Fibroblast of mammary gland (primary cell): ENCODE measurements around the gene WNT11.
A peak's percentile ranks its signal among the peaks of the same experiment; 100 is the strongest.

ENCODE experiments used
- DNase-seq: peaks from one replicate; pipeline ENCODE4 v3.0.0-alpha.2; 2010; ENCODE audit warnings: low read depth
- H3K4me3 ChIP-seq: 2 replicates; pipeline ENCODE4 v1.5.1; 2011; ENCODE audit warnings: low read depth, mild to moderate bottlenecking, low read length, moderate library complexity; ENCODE audit not compliant: control insufficient read depth
- CTCF ChIP-seq: conservative IDR thresholded peaks from 2 replicates; pipeline ENCODE4 v1.5.1; 2011; ENCODE audit warnings: low read depth, low read length, inconsistent platforms; ENCODE audit not compliant: control insufficient read depth, insufficient read depth

The WNT11 gene

DNA sequence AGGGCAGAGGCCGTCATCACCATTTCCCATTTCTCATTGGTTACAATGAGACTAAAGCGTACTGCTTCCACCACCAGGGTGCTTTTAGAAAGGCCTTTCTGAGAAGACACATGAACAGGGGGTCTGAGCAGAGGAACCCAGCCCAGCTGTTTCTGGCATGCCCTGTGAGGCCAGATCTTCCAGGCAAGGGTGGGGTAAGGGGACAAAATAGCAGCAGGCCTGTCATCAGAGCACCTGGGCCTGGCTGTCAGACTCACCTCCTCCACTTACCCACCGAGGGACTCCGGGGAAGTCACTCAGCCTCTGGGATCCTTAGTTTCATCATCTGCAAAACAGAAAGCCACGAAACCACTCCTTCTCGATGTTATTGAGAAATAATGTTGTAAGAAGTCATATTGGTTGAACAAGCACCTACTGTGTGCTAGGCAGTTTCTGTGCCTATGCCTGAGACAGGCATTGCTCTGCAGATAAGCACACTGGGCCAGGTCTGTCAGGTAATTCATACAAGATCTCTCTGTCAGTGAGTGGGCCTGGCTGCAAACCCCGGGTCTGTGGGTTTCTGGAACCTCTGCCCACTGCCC lies 8.8 kb upstream of the WNT11 start:
- DNase-seq: no peak
- no peak overlapping the region for H3K4me3 ChIP-seq
- no peak for TF ChIP-seq CTCF

DNA sequence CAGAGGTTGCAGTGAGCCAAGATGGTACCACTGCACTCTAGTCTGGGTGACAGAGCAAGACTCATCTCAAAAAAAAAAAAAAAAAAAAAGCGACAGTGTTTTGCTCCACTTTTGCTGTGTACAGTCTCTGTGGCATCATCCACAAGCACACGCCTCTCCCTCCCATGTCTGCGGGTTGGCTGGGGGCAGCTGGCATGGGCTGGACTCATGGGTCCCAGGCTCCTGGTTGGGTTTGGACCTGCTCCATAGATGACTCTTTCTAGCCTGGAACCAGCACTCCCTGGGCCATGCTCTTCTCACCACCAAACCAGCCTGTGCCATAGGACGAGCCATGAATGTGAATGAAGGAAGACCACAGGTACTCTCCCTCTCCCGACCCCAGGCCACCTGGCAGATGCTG lies 7.9 kb upstream of the WNT11 start:
- no peak for TF ChIP-seq CTCF
- no peak for DNase-seq
- H3K4me3 ChIP-seq: no peak overlapping the region

DNA sequence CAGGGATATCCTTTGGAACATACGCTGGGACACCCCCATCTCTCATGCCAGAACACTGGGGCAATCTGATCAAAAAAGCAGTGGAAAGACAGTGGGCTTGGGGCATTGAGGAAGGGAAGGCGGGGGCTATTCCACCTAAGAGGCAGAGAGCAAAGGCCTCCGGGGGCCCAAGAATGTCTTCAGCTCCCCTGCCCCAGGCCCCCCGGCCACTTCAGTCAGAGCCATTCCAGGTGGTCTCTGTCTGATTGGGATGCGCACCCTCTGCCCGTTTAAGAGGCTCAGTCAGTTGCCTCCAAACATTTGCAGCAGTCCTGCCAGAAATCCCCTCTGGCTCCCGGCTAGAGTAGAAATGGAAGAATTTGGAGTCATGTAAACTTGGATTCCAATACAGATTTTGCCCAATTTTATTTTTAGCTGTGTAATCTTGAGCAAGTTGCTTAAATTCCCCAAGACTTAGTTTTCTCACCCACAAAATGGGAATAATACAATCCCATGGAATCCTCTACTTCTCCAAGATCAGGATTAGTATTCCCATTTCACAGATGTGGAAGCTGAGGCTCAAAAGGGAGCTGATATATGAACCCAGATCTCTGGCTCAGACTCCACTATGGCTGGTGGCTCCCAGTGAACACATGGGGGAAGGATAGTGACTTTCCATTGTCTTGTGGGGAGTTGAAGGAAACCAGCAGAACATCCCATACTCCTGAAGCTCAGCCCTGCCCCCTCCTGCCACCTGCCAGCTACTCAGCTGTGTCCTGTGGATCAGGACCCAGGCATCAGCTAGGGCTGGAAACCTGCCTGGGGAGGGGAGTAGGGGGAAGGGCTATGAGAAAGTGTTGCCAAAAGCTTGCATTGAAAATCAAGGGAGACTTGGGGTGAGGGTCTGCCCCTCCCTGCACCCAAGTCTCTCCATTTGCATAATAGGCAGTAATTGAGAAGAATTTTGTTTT lies 6.1 kb upstream of the WNT11 start:
- TF ChIP-seq CTCF: no peak
- no peak for DNase-seq
- no peak overlapping the region for H3K4me3 ChIP-seq

DNA sequence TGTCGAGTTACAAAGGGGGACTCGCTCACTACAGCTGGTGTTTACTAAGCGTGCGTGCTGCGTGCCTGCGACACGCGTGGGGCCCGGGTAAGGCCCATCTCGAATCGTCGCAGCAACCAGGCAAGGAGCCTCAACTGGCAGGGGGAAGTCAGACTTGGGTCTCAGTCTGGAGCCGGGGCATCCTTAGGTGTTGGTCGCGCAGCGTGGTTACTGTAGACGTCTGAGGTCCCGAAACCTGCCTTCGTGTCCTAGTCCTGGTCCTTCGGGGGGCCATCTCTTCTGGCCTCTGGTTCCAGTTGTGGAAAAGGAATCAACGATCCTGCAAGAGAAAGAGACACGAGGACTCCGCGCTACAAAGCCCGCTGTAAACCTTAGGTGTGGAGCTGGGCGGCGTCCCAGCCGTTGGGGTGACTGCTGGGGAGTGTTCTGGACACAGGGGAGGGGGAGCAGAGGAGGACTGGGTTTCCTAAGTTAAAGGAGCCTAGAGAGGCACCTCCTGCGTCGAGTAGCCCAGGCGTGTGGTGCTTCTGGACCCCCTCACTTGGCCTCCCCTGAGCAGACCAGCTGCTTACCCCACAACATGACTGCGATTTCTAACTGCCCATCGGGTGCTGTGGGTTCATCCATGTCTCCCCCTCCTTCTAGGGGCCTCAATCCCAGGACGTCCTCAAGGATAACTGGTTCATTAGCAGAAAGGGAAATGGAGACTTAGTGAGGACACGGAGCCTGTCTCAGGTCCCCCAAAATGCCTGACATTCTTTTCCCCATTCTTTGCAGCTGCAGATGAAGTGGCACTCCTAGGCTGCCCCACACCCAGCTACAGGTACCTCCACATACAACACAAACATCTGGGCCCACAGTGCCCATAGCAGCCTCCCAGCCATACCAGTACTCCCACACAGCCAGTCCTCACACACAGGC lies 4.9 kb upstream of the WNT11 start:
- no peak for DNase-seq
- no peak for TF ChIP-seq CTCF
- H3K4me3 ChIP-seq: no peak overlapping the region

- peak; percentile 65 for DNase-seq
- TF ChIP-seq CTCF: no peak
- no peak overlapping the region for H3K4me3 ChIP-seq
These were observed 4.0 kb upstream of the WNT11 start for GRCh38 chr11:76209973-76210930.
